SK-N-MC (cell line): ENCODE measurements around the gene MSX1.

ENCODE experiments used
- DNase-seq: peaks from one replicate; pipeline ENCODE4 v3.0.0-alpha.2; 2011; ENCODE audit warnings: low read depth, low spot score
- H3K27ac ChIP-seq: fragments of 200-600 bp; sonication (generic); 2 replicates; pipeline ENCODE4 v1.5.1; 2016; ENCODE audit warnings: mixed run types
- H3K36me3 ChIP-seq: fragments of 200-600 bp; sonication (generic); 2 replicates; pipeline ENCODE4 v1.6.1; 2017; ENCODE audit warnings: antibody characterized with exemption, low read length, mixed read lengths; ENCODE audit not compliant: insufficient read depth
- H3K4me3 ChIP-seq: fragments of 200-600 bp; sonication (generic); 2 replicates; pipeline ENCODE4 v1.5.1; 2016
- H3K9ac ChIP-seq: fragments of 200-600 bp; sonication (generic); 2 replicates; pipeline ENCODE4 v1.8.0; 2017; ENCODE audit warnings: mixed run types, mixed read lengths; ENCODE audit not compliant: insufficient read length
- H3K9me3 ChIP-seq: fragments of 200-600 bp; sonication (generic); 2 replicates; pipeline ENCODE4 v1.6.1; 2017; ENCODE audit warnings: low read depth, mild to moderate bottlenecking, antibody characterized with exemption, low read length, moderate library complexity, mixed read lengths
- EZH2 ChIP-seq: fragments of 200-600 bp; sonication (generic); IDR thresholded peaks from one replicate; pipeline ENCODE4 v1.6.1; 2017; ENCODE audit warnings: antibody characterized with exemption
- FOXP2 ChIP-seq: optimal IDR thresholded peaks from 2 replicates; pipeline ENCODE3; 2011; ENCODE audit warnings: mild to moderate bottlenecking, moderate library complexity; ENCODE audit not compliant: insufficient read depth; ENCODE audit errors: extremely low read length, control extremely low read depth
- POLR2AphosphoS5 ChIP-seq: IDR thresholded peaks from 2 replicates; pipeline ENCODE4 v1.6.1; 2012; ENCODE audit warnings: mild to moderate bottlenecking, low read depth, low read length, borderline replicate concordance

The MSX1 gene

GRCh38 chr4:4847011-4847410, 12.5 kb upstream of the MSX1 start:
- Histone ChIP-seq H3K36me3 (no peaks in the 10 kb centered on the region), H3K9me3 (no peaks in the 10 kb centered on the region), H3K27ac (no peak overlapping the region), H3K9ac (no peak overlapping the region), H3K4me3 (no peak overlapping the region)
- TF ChIP-seq FOXP2 (no peak), POLR2AphosphoS5 (no peak), EZH2 (no peak)
- DNase-seq = no peak

- Histone ChIP-seq H3K27ac (no peak overlapping the region), H3K9me3 (no peaks in the 10 kb centered on the region), H3K9ac (no peak overlapping the region), H3K4me3 (no peak overlapping the region), H3K36me3 (no peaks in the 10 kb centered on the region)
- TF ChIP-seq POLR2AphosphoS5 (no peak), FOXP2 (no peak), EZH2 (no peak)
- no peak for DNase-seq
These were observed 10.9 kb upstream of the MSX1 start for GRCh38 chr4:4848540-4848939.

- H3K9ac ChIP-seq = no peak overlapping the region
- H3K27ac ChIP-seq = no peak overlapping the region
- no peaks in the 10 kb centered on the region for H3K36me3 ChIP-seq
- TF ChIP-seq POLR2AphosphoS5 (no peak), EZH2 (no peak)
- DNase-seq = no peak
- H3K9me3 ChIP-seq = no peaks in the 10 kb centered on the region
- H3K4me3 ChIP-seq = no peak overlapping the region
These were observed 10.4 kb upstream of the MSX1 start for GRCh38 chr4:4849106-4849505.

GRCh38 chr4:4849524-4850193, 9.8 kb upstream of the MSX1 start:
- DNase-seq = no peak
- H3K9me3 ChIP-seq = no peaks in the 10 kb centered on the region
- H3K36me3 ChIP-seq = no peaks in the 10 kb centered on the region
- no peak overlapping the region for H3K4me3 ChIP-seq
- no peak overlapping the region for H3K27ac ChIP-seq
- H3K9ac ChIP-seq = no peak overlapping the region
- TF ChIP-seq POLR2AphosphoS5 = no peak
- no peak for TF ChIP-seq FOXP2
- TF ChIP-seq EZH2 = no peak

GRCh38 chr4:4851081-4851480, 8.4 kb upstream of the MSX1 start:
- DNase-seq = no peak
- no peak overlapping the region for H3K27ac ChIP-seq
- no peak for TF ChIP-seq FOXP2
- no peak for TF ChIP-seq POLR2AphosphoS5
- no peak for TF ChIP-seq EZH2
- no peaks in the 10 kb centered on the region for H3K9me3 ChIP-seq
- H3K4me3 ChIP-seq = no peak overlapping the region
- H3K9ac ChIP-seq = no peak overlapping the region
- H3K36me3 ChIP-seq = no peaks in the 10 kb centered on the region

GRCh38 chr4:4851906-4852305, 7.6 kb upstream of the MSX1 start:
- TF ChIP-seq EZH2 (no peak), POLR2AphosphoS5 (no peak), FOXP2 (no peak)
- no peaks in the 10 kb centered on the region for H3K9me3 ChIP-seq
- H3K9ac ChIP-seq = no peak overlapping the region
- no peak overlapping the region for H3K4me3 ChIP-seq
- H3K36me3 ChIP-seq = no peaks in the 10 kb centered on the region
- DNase-seq = no peak
- H3K27ac ChIP-seq = no peak overlapping the region

- Histone ChIP-seq H3K27ac (no peak overlapping the region), H3K9me3 (no peaks in the 10 kb centered on the region), H3K9ac (no peak overlapping the region), H3K36me3 (no peaks in the 10 kb centered on the region), H3K4me3 (no peak overlapping the region)
- TF ChIP-seq FOXP2 = no peak
- DNase-seq = no peak
These were observed 6.7 kb upstream of the MSX1 start for GRCh38 chr4:4852591-4853362.

GRCh38 chr4:4853371-4853823, 6.1 kb upstream of the MSX1 start:
- no peaks in the 10 kb centered on the region for H3K9me3 ChIP-seq
- H3K27ac ChIP-seq = no peak overlapping the region
- DNase-seq = no peak
- no peaks in the 10 kb centered on the region for H3K36me3 ChIP-seq
- TF ChIP-seq POLR2AphosphoS5 (no peak), FOXP2 (no peak), EZH2 (no peak)
- no peak overlapping the region for H3K4me3 ChIP-seq
- no peak overlapping the region for H3K9ac ChIP-seq
